ENCODE measurements around the gene MB21D2. TPM values are rescaled to one million over a fixed set of nuclear protein-coding genes. Genes with fewer than 3 reads are reported as not detected.

Gene MB21D2
- total RNA-seq, 2 experiments from 2014 or later, result 0.06 TPM; not detected in 1

DNA sequence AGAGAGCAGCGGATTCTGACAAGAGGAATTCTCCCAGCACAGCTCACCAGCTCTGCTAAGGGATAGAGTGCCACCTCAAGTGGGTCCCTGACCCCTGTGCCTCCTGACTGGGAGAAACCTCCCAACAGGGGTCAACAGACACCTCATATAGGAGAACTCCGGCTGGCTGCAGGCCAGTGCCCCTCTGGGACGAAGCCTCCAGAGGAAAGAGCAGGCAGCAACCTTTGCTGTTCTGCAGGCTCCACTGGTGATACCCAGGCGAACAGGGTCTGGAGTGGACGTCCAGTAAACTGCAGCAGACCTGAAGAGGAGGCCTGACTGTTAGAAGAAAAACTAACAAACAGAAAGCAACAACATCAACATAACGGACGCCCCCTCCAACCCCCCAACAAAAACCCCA lies 159.0 kb downstream of the MB21D2 start:
- H3K9me2 ChIP-seq (ENCODE audit: insufficient read depth, low read length), result no peaks in the 10 kb centered on the region
- ChIA-PET CTCF (ENCODE audit: unreplicated experiment) (no interaction called here), POLR2A (no interaction called here)
- H3K4me1 ChIP-seq (ENCODE audit: insufficient read depth, low read length, poor library complexity, severe bottlenecking), result no peaks in the 10 kb centered on the region
- DNase-seq (ENCODE audit: low spot score), result no peak
- no peaks in the 10 kb centered on the region for H4K20me1 ChIP-seq (ENCODE audit: insufficient read depth, low read length)
- no TSS peak for BruUV-seq (replicated peaks)
- no peaks in the 10 kb centered on the region for H3K36me3 ChIP-seq (ENCODE audit: insufficient read depth, low read length)
- H3K9me3 ChIP-seq (ENCODE audit: low read length), result no peaks in the 10 kb centered on the region
- no peak overlapping the region for H3K4me2 ChIP-seq (ENCODE audit: low read length)
- H3K4me3 ChIP-seq (ENCODE audit: low read depth, low read length, poor library complexity, severe bottlenecking), result no peak overlapping the region
- H3K79me2 ChIP-seq (ENCODE audit: insufficient read depth, low read depth, low read length), result no peaks in the 10 kb centered on the region
- H2AFZ ChIP-seq (ENCODE audit: low read length), result no peak overlapping the region
- intact Hi-C loops (cut with micrococcal nuclease; ENCODE audit: unreplicated experiment), result no loop called here
- TF ChIP-seq, protein P1, sequence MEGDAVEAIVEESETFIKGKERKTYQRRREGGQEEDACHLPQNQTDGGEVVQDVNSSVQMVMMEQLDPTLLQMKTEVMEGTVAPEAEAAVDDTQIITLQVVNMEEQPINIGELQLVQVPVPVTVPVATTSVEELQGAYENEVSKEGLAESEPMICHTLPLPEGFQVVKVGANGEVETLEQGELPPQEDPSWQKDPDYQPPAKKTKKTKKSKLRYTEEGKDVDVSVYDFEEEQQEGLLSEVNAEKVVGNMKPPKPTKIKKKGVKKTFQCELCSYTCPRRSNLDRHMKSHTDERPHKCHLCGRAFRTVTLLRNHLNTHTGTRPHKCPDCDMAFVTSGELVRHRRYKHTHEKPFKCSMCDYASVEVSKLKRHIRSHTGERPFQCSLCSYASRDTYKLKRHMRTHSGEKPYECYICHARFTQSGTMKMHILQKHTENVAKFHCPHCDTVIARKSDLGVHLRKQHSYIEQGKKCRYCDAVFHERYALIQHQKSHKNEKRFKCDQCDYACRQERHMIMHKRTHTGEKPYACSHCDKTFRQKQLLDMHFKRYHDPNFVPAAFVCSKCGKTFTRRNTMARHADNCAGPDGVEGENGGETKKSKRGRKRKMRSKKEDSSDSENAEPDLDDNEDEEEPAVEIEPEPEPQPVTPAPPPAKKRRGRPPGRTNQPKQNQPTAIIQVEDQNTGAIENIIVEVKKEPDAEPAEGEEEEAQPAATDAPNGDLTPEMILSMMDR (conservative IDR thresholded peaks at IDR 0.05; ENCODE audit: low read length), result no peak
- no peak for TF ChIP-seq EZH2phosphoT487 (IDR thresholded peaks at IDR 0.05; ENCODE audit: borderline replicate concordance, low read depth, low read length)
- no peak overlapping the region for H3K27ac ChIP-seq (ENCODE audit: low read depth, low read length, poor library complexity, severe bottlenecking)

DNA sequence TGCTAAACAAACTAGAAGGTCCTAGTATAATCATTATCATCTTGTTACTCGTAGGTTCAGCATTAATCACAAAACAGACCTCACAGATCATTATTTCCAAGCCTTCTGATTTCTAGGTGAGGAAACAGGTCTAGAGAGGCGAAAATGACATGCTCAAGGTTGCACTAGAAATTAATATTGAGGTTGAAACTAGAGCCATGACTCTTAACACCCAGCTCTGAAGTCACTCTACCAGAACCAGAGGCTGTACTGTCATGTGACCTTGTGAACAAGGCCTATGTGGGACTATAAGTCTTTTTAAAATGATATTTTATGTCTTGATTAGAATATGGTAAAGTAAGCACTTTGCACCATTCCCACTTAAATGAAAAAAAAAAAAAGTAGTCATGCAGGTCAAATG lies 166.5 kb downstream of the MB21D2 start:
- H3K4me1 ChIP-seq (ENCODE audit: insufficient read depth, low read length, poor library complexity, severe bottlenecking), result no peaks in the 10 kb centered on the region
- TF ChIP-seq, protein P1 (conservative IDR thresholded peaks at IDR 0.05; ENCODE audit: low read length), result no peak
- no peak for TF ChIP-seq EZH2phosphoT487 (IDR thresholded peaks at IDR 0.05; ENCODE audit: borderline replicate concordance, low read depth, low read length)
- no peaks in the 10 kb centered on the region for H3K79me2 ChIP-seq (ENCODE audit: insufficient read depth, low read depth, low read length)
- no peak overlapping the region for H2AFZ ChIP-seq (ENCODE audit: low read length)
- H4K20me1 ChIP-seq (ENCODE audit: insufficient read depth, low read length), result no peaks in the 10 kb centered on the region
- CTCF ChIA-PET (ENCODE audit: unreplicated experiment), result no interaction called here
- H3K9me3 ChIP-seq (ENCODE audit: low read length), result no peaks in the 10 kb centered on the region
- H3K4me2 ChIP-seq (ENCODE audit: low read length), result no peak overlapping the region
- H3K27ac ChIP-seq (ENCODE audit: low read depth, low read length, poor library complexity, severe bottlenecking), result no peak overlapping the region
- H3K9me2 ChIP-seq (ENCODE audit: insufficient read depth, low read length), result no peaks in the 10 kb centered on the region
- no peak for DNase-seq (ENCODE audit: low spot score)
- H3K36me3 ChIP-seq (ENCODE audit: insufficient read depth, low read length), result no peaks in the 10 kb centered on the region
- no peak overlapping the region for H3K4me3 ChIP-seq (ENCODE audit: low read depth, low read length, poor library complexity, severe bottlenecking)
- POLR2A ChIA-PET, result no interaction called here
- intact Hi-C loops (cut with micrococcal nuclease; ENCODE audit: unreplicated experiment), result no loop called here
- no TSS peak for BruUV-seq (replicated peaks)

DNA sequence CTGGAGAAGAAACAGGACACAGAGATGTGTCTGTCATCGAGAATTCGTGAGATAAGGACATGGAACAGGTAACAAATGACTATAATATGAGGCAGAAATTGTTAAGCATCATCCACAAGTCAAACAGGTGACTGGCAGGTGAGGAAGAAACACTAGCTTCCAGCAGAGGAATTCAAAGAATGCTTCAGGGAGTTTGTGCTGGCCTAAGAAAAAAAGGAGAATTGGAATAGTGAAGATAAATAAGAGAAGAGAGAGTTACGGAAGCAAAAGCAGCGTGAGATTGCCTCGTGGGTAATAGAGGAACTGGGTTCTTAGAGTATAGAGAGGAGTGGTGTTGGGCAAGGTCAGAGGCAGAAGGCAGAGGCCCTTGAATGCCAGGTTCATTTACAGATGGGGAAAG lies 167.5 kb downstream of the MB21D2 start:
- Histone ChIP-seq H3K9me3 (ENCODE audit: low read length) (no peaks in the 10 kb centered on the region), H3K36me3 (ENCODE audit: insufficient read depth, low read length) (no peaks in the 10 kb centered on the region), H3K4me1 (ENCODE audit: insufficient read depth, low read length, poor library complexity, severe bottlenecking) (no peaks in the 10 kb centered on the region), H4K20me1 (ENCODE audit: insufficient read depth, low read length) (no peaks in the 10 kb centered on the region), H3K27ac (ENCODE audit: low read depth, low read length, poor library complexity, severe bottlenecking) (no peak overlapping the region), H3K4me3 (ENCODE audit: low read depth, low read length, poor library complexity, severe bottlenecking) (no peak overlapping the region), H2AFZ (ENCODE audit: low read length) (no peak overlapping the region), H3K79me2 (ENCODE audit: insufficient read depth, low read depth, low read length) (no peaks in the 10 kb centered on the region), H3K9me2 (ENCODE audit: insufficient read depth, low read length) (no peaks in the 10 kb centered on the region), H3K4me2 (ENCODE audit: low read length) (no peak overlapping the region)
- intact Hi-C loops (cut with micrococcal nuclease; ENCODE audit: unreplicated experiment), result no loop called here
- DNase-seq (ENCODE audit: low spot score), result no peak
- TF ChIP-seq EZH2phosphoT487 (IDR thresholded peaks at IDR 0.05; ENCODE audit: borderline replicate concordance, low read depth, low read length), result no peak
- TF ChIP-seq, protein P1 (conservative IDR thresholded peaks at IDR 0.05; ENCODE audit: low read length), result no peak
- ChIA-PET POLR2A (interaction anchor here (0.6 kb wide), 1 partner anchor 1278 kb away, joined by 3 read pairs; no protein-coding TSS in a partner anchor), CTCF (ENCODE audit: unreplicated experiment) (no interaction called here)
- no TSS peak for BruUV-seq (replicated peaks)

All from OCI-LY7 (cell line).